Ovary (tissue), 3 donors: ENCODE results near the gene LGALS9B.
"Not testable (repeated sequence)": the region's sequence is repeated elsewhere in the genome, so short reads cannot be mapped to it uniquely, and the experiment has no call there.

Source experiments
- POLR2A ChIP-seq: fragments of 450-650 bp; IDR thresholded peaks from one replicate; pipeline ENCODE4 v1.6.1; 2017; ENCODE audit warnings: antibody characterized with exemption, mild to moderate bottlenecking, moderate library complexity
- TF ChIP-seq, protein P1 (sequence below), 3 donors: fragments of 450-650 bp in 2 of 3; fragments of 200-600 bp in 1 of 3; IDR thresholded peaks; one replicate each; pipeline versions ENCODE4 v1.5.1 to v1.8.0; 2016 to 2022; ENCODE audit warnings: antibody characterized with exemption in 3 of 3, mild to moderate bottlenecking in 1 of 3
- donor health status: DM: no; HTN: no; CAD: no.

DNA sequence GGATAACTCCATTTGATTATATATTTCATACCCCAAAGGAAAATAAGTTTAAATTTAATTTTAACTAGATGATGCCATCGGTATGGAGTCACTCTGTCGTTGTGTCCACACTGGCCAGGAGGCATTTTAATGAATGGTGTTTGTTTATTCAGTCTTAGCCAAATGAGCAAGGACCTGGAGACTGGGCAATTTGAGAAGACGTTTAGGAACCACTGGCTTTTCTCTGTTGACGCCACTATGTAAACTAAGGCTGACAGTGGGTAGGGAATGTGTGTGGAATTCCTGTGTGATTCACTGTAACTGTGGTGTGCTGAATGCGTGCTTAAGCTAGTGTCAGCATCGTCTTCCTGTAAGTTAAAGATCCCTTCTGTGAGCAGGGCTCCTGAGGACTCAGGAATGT lies 17.6 kb upstream of the LGALS9B start:
- TF ChIP-seq POLR2A = not testable (repeated sequence)
- TF ChIP-seq, protein P1, sequence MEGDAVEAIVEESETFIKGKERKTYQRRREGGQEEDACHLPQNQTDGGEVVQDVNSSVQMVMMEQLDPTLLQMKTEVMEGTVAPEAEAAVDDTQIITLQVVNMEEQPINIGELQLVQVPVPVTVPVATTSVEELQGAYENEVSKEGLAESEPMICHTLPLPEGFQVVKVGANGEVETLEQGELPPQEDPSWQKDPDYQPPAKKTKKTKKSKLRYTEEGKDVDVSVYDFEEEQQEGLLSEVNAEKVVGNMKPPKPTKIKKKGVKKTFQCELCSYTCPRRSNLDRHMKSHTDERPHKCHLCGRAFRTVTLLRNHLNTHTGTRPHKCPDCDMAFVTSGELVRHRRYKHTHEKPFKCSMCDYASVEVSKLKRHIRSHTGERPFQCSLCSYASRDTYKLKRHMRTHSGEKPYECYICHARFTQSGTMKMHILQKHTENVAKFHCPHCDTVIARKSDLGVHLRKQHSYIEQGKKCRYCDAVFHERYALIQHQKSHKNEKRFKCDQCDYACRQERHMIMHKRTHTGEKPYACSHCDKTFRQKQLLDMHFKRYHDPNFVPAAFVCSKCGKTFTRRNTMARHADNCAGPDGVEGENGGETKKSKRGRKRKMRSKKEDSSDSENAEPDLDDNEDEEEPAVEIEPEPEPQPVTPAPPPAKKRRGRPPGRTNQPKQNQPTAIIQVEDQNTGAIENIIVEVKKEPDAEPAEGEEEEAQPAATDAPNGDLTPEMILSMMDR (IDR thresholded peaks at IDR 0.05) = not testable (repeated sequence)
